ENCODE data around the gene POGLUT2.

- TF ChIP-seq CTCF (IDR thresholded peaks at IDR 0.05) (no peak), EP300 (IDR thresholded peaks at IDR 0.05; ENCODE audit: low read depth) (no peak)
Measured at GRCh38 chr13:102798581-102799425, at the start of gene POGLUT2, which contains the start of gene BIVM.

All from transverse colon (tissue), 3 donors.